ENCODE results near the gene ZNF48. TPM values are rescaled to one million over a fixed set of nuclear protein-coding genes. Genes with fewer than 3 reads are reported as not detected.

ZNF48 gene
- total RNA-seq, 1 experiment from 2014 or later, result 24.8 TPM

DNA sequence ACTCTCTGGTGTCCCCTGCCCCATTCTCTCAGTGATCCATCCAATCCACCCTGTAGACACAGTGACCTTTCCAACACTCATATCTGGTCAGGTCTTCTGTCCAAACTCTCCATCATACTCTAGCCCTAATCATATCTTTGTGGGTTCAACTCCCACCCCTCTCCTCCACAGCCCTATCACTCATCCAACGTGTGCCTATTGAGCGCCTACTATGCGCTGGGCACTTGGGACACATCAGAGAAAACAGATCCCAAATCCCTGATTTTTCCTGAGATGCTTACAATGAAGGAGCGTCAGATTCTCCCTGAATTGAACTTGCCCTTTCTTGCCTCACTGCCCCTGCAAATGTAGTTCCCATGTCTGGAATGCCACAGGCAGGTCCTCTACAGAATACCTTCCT, 32.8 kb downstream of the ZNF48 start:
- intact Hi-C loops (cut with micrococcal nuclease; ENCODE audit: unreplicated experiment), result no loop called here
- H3K27me3 Mint-ChIP-seq (ENCODE audit: unreplicated experiment), result no peaks in the 10 kb centered on the region
- TF ChIP-seq CTCF (IDR thresholded peaks at IDR 0.05; ENCODE audit: unreplicated experiment), result no peak
- no peak for DNase-seq
- no peak overlapping the region for H3K4me3 Mint-ChIP-seq (ENCODE audit: low read depth, unreplicated experiment)
- H3K27ac Mint-ChIP-seq (ENCODE audit: unreplicated experiment), result peak overlapping the region; percentile 27
- BruUV-seq (replicated peaks), result no TSS peak
- CTCF ChIA-PET, result no interaction called here
- H3K4me1 Mint-ChIP-seq (ENCODE audit: low read depth, unreplicated experiment), result peaks cover 17% of the 10 kb centered on the region
- no peaks in the 10 kb centered on the region for H3K9me3 Mint-ChIP-seq (ENCODE audit: low read depth, unreplicated experiment)
- peaks cover 30% of the 10 kb centered on the region for H3K36me3 Mint-ChIP-seq (ENCODE audit: insufficient read depth, unreplicated experiment)

- no peak overlapping the region for H3K4me3 Mint-ChIP-seq (ENCODE audit: low read depth, unreplicated experiment)
- CTCF ChIA-PET, result interaction anchor here (0.6 to 2.4 kb wide), 31 partner anchors 11 to 410 kb away, joined by 3 to 33 read pairs (median 6); partner anchors contain the start of genes ALDOA, FBRS, PRR14 and TBC1D10B
- H3K27me3 Mint-ChIP-seq (ENCODE audit: unreplicated experiment), result no peaks in the 10 kb centered on the region
- TSS peak; percentile 56 for BruUV-seq (replicated peaks)
- H3K4me1 Mint-ChIP-seq (ENCODE audit: low read depth, unreplicated experiment), result peaks cover 17% of the 10 kb centered on the region
- intact Hi-C loops (cut with micrococcal nuclease; ENCODE audit: unreplicated experiment), result no loop called here
- H3K9me3 Mint-ChIP-seq (ENCODE audit: low read depth, unreplicated experiment), result no peaks in the 10 kb centered on the region
- H3K27ac Mint-ChIP-seq (ENCODE audit: unreplicated experiment), result no peak overlapping the region
- H3K36me3 Mint-ChIP-seq (ENCODE audit: insufficient read depth, unreplicated experiment), result peaks cover 30% of the 10 kb centered on the region
- no peak for DNase-seq
- TF ChIP-seq CTCF (IDR thresholded peaks at IDR 0.05; ENCODE audit: unreplicated experiment), result no peak
Observed at GRCh38 chr16:30429418-30429677, 34.1 kb downstream of the ZNF48 start.

DNA sequence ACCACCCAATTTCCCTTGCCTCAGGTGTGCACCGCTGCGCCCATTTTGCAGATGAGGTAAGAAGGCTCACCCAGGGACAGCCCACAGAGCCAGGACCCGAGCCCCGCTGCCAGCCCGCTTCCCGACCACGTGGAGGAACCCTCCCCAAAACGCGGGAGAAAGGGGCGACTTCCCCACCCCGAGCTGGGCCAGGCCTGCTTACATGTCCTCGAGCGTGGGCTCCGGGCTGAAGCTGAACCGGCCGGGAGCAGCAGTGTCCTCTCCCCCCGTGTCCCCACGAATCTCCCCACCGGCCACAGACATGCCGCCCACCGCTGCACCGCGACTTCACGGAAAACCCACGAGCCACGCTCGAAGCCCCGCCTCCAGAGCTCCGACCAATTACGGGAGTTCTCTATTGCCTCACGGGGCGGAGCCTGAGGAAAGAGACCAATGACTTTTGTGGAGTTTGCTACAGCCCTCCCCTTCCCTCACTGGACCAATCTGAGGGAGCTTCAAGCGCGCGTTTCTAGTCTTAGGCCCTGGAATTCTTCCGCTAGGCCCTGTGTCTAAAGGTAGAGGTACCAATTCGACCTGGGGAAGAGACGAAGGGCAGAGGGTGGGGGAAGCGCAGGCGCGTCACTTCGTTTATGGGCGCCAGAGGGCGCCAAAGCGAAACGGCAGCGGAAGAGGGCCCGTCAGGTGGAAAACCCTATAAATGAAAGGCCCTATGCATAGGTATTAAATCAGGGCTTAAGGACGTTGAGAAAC, 34.6 kb downstream of the ZNF48 start, which contains the start of gene DCTPP1:
Gene DCTPP1, minus strand, starts transcription at position 353 of the 750 bp plus-strand sequence. Its CDS starts 50 bp downstream, at position 303.
- CTCF ChIA-PET, result interaction anchor here (0.6 to 2.4 kb wide), 33 partner anchors 10 to 410 kb away, joined by 3 to 33 read pairs (median 5); partner anchors contain the start of genes ALDOA, FBRS, PRR14 and TBC1D10B
- BruUV-seq (replicated peaks), result no TSS peak
- TF ChIP-seq CTCF (IDR thresholded peaks at IDR 0.05; ENCODE audit: unreplicated experiment), result peak; percentile 92
- no peaks in the 10 kb centered on the region for H3K9me3 Mint-ChIP-seq (ENCODE audit: low read depth, unreplicated experiment)
- intact Hi-C loops (cut with micrococcal nuclease; ENCODE audit: unreplicated experiment), result loop anchor here (1.0 to 10.0 kb wide), 4 partner anchors 15 to 198 kb away; partner anchors contain the start of genes SEPHS2, ZNF747 and ZNF785
- peak; percentile 97 for DNase-seq
- no peaks in the 10 kb centered on the region for H3K27me3 Mint-ChIP-seq (ENCODE audit: unreplicated experiment)
- no peak within 1 kb of the TSS for H3K27ac Mint-ChIP-seq (ENCODE audit: unreplicated experiment)
- no peak within 1 kb of the TSS for H3K4me3 Mint-ChIP-seq (ENCODE audit: low read depth, unreplicated experiment)
- peaks cover 17% of the 10 kb centered on the region for H3K4me1 Mint-ChIP-seq (ENCODE audit: low read depth, unreplicated experiment)
- peaks cover 26% of the 10 kb centered on the region for H3K36me3 Mint-ChIP-seq (ENCODE audit: insufficient read depth, unreplicated experiment)

DNA sequence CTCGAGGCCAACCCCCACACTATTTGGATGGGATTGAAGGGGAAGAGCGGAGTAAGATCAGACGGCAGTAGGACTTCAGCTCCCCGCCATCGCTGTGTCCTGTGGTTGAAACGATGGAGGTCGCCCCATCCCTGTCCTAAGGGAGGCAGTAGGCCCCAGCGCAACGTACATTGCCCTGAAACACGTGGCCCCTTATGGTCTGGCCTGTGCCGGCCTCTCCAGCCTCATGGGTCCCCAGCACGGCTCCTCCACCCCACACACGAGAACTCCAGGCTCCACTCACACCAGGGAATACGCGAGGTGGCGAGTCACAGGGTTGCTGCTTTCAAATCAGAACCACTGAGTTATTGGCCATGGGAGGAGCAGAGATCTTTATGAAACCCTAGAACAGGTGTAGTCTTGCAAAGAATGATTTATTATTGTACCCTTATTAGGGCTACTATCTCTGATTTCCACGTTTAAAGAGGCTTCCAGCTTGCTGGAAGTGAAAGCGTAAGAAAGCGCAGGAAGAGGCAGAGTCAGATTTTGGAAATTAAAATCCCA, 35.3 kb downstream of the ZNF48 start:
- Mint-ChIP-seq H3K4me3 (ENCODE audit: low read depth, unreplicated experiment) (no peak overlapping the region), H3K36me3 (ENCODE audit: insufficient read depth, unreplicated experiment) (peaks cover 20% of the 10 kb centered on the region), H3K27ac (ENCODE audit: unreplicated experiment) (no peak overlapping the region), H3K27me3 (ENCODE audit: unreplicated experiment) (no peaks in the 10 kb centered on the region), H3K9me3 (ENCODE audit: low read depth, unreplicated experiment) (no peaks in the 10 kb centered on the region), H3K4me1 (ENCODE audit: low read depth, unreplicated experiment) (peaks cover 17% of the 10 kb centered on the region)
- DNase-seq, result no peak
- CTCF ChIA-PET, result interaction anchor here (0.6 to 2.4 kb wide), 24 partner anchors 10 to 365 kb away, joined by 3 to 33 read pairs (median 8); partner anchors contain the start of genes ALDOA, FBRS, TBC1D10B and ZNF48
- peak; percentile 18 for TF ChIP-seq CTCF (IDR thresholded peaks at IDR 0.05; ENCODE audit: unreplicated experiment)
- BruUV-seq (replicated peaks), result no TSS peak
- intact Hi-C loops (cut with micrococcal nuclease; ENCODE audit: unreplicated experiment), result loop anchor here (1.0 to 10.0 kb wide), 4 partner anchors 14 to 198 kb away; partner anchors contain the start of genes SEPHS2, ZNF747 and ZNF785

Data from Calu3 (cell line).